Measurements from ENCODE around the gene SLC6A18. TPM values are rescaled to one million over a fixed set of nuclear protein-coding genes. Genes with fewer than 3 reads are reported as not detected.

SLC6A18 gene
- total RNA-seq, 5 donors from 2014 or later (not counting 1 experiment from before 2014, with no cell fraction given), result not detected

- Histone ChIP-seq H3K4me1 (ENCODE audit: control insufficient read depth in 1 of 2, extremely low read depth in 1 of 2, insufficient read depth in 2 of 2, low read length in 2 of 2) (peaks cover 0 to 1% of the 10 kb centered on the region in 2 experiments), H3K4me3 (ENCODE audit: control insufficient read depth in 1 of 2, extremely low read depth in 1 of 2, low read length in 1 of 2) (no peak overlapping the region), H3K9me3 (no peaks in the 10 kb centered on the region), H3K36me3 (ENCODE audit: control insufficient read depth in 2 of 2, extremely low read depth in 1 of 2, insufficient read depth in 1 of 2, low read length in 1 of 2) (no peaks in the 10 kb centered on the region), H3K27ac (ENCODE audit: low read length) (no peak overlapping the region), H3K27me3 (replicated peaks in 1 of 2; ENCODE audit: control insufficient read depth in 2 of 2, extremely low read depth in 1 of 2, insufficient read depth in 2 of 2, low read length in 1 of 2) (peaks cover 0 to 37% of the 10 kb centered on the region in 2 experiments)
- Mint-ChIP-seq H3K27me3 (no peaks in the 10 kb centered on the region), H3K4me3 (no peak overlapping the region), H3K4me1 (no peaks in the 10 kb centered on the region), H3K27ac (no peak overlapping the region), H3K9me3 (no peaks in the 10 kb centered on the region), H3K36me3 (no peaks in the 10 kb centered on the region)
- WGBS (ENCODE audit: insufficient coverage), result 91% methylated on average over 7 of the region's 9 CpGs
- POLR2A ChIA-PET, result no interaction called here
- DNase-seq, result no peak
- CTCF ChIA-PET, result no interaction called here
- ATAC-seq (replicated peaks in 1 of 4), result no peak
These were observed 45.8 kb upstream of the SLC6A18 start for GRCh38 chr5:1179383-1179715.

- no peaks in the 10 kb centered on the region for H3K27me3 Mint-ChIP-seq
- H3K27me3 ChIP-seq (replicated peaks in 1 of 2; ENCODE audit: control insufficient read depth in 2 of 2, extremely low read depth in 1 of 2, insufficient read depth in 2 of 2, low read length in 1 of 2), result peaks cover 0 to 33% of the 10 kb centered on the region in 2 experiments
- no peak for ATAC-seq (replicated peaks in 1 of 4)
- no peaks in the 10 kb centered on the region for H3K4me1 ChIP-seq (ENCODE audit: control insufficient read depth in 1 of 2, extremely low read depth in 1 of 2, insufficient read depth in 2 of 2, low read length in 2 of 2)
- no peaks in the 10 kb centered on the region for H3K36me3 Mint-ChIP-seq
- H3K9me3 ChIP-seq, result no peaks in the 10 kb centered on the region
- no peak overlapping the region for H3K4me3 ChIP-seq (ENCODE audit: control insufficient read depth in 1 of 2, extremely low read depth in 1 of 2, low read length in 1 of 2)
- no peak overlapping the region for H3K4me3 Mint-ChIP-seq
- CTCF ChIA-PET, result no interaction called here
- no peaks in the 10 kb centered on the region for H3K4me1 Mint-ChIP-seq
- no peaks in the 10 kb centered on the region for H3K36me3 ChIP-seq (ENCODE audit: control insufficient read depth in 2 of 2, extremely low read depth in 1 of 2, insufficient read depth in 1 of 2, low read length in 1 of 2)
- no peak for DNase-seq
- no peak overlapping the region for H3K27ac Mint-ChIP-seq
- POLR2A ChIA-PET, result no interaction called here
- no peaks in the 10 kb centered on the region for H3K9me3 Mint-ChIP-seq
- no peak overlapping the region for H3K27ac ChIP-seq (ENCODE audit: low read length)
- 89% methylated on average over 20 of the region's 20 CpGs for WGBS (ENCODE audit: insufficient coverage)
These were observed 45.1 kb upstream of the SLC6A18 start for GRCh38 chr5:1180096-1180495.

GRCh38 chr5:1180841-1181271 is 44.3 kb upstream of the SLC6A18 start:
- H3K4me1 Mint-ChIP-seq, result no peaks in the 10 kb centered on the region
- H3K27me3 Mint-ChIP-seq, result peaks cover 0 to 1% of the 10 kb centered on the region in 2 donors
- no peaks in the 10 kb centered on the region for H3K9me3 Mint-ChIP-seq
- no peaks in the 10 kb centered on the region for H3K36me3 ChIP-seq (ENCODE audit: control insufficient read depth in 2 of 2, extremely low read depth in 1 of 2, insufficient read depth in 1 of 2, low read length in 1 of 2)
- ATAC-seq (replicated peaks in 1 of 4) (no peak), DNase-seq (no peak)
- no peak overlapping the region for H3K27ac ChIP-seq (ENCODE audit: low read length)
- H3K4me1 ChIP-seq (ENCODE audit: control insufficient read depth in 1 of 2, extremely low read depth in 1 of 2, insufficient read depth in 2 of 2, low read length in 2 of 2), result no peaks in the 10 kb centered on the region
- 76% methylated on average over 20 of the region's 20 CpGs for WGBS (ENCODE audit: insufficient coverage)
- no peaks in the 10 kb centered on the region for H3K36me3 Mint-ChIP-seq
- H3K4me3 Mint-ChIP-seq, result no peak overlapping the region
- ChIA-PET CTCF (interaction anchor here in 1 of 2 donors (0.7 kb wide), 1 partner anchor 277 kb away, joined by 4 read pairs; no protein-coding TSS in a partner anchor), POLR2A (no interaction called here)
- no peak overlapping the region for H3K4me3 ChIP-seq (ENCODE audit: control insufficient read depth in 1 of 2, extremely low read depth in 1 of 2, low read length in 1 of 2)
- peaks cover 0 to 32% of the 10 kb centered on the region in 2 experiments for H3K27me3 ChIP-seq (replicated peaks in 1 of 2; ENCODE audit: control insufficient read depth in 2 of 2, extremely low read depth in 1 of 2, insufficient read depth in 2 of 2, low read length in 1 of 2)
- no peaks in the 10 kb centered on the region for H3K9me3 ChIP-seq
- H3K27ac Mint-ChIP-seq, result no peak overlapping the region

DNA sequence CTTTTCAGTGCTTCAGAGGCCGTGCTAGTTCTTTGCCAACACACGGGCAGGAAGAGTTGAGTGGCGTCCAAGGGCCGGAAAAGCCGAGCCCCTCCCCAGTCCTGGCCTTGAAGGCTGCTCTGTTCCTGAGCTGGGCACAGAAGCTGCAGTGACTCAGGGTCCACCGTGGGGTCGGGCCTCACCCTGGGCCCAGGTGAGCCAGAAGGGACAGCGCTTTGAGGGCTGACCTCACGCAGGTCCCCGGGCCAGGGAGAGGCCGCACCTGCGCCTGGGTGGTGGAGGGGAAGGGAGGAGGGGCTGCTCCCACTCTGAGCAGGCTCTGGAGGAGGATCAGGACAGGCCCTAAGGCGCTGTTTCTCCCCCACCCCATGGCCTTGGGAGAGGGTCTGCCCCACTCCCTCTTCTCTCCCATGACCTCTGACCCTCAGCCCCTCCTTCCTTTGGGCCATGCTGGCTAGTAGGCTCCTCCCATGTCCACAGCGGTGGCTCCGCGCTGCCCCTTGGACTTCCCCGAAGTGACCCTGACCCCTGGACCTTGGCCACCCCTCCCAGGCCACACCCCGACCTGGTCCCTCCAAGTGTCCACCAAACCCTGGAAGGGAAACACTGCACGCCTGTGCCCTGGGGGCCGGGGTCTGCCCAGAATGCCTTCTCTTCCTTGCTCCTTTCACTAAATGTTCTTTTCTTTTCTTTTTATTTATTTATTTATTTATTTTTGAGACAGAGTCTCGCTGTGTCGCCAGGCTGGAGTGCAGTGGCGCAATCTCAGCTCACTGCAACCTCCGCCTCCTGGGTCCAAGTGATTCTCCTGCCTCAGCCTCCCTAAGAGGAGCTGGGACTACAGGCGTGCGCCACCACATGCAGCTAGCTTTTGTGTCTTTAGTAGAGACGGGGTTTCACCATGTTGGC is 43.5 kb upstream of the SLC6A18 start:
- ChIA-PET CTCF (no interaction called here), POLR2A (no interaction called here)
- Histone ChIP-seq H3K27me3 (replicated peaks in 1 of 2; ENCODE audit: control insufficient read depth in 2 of 2, extremely low read depth in 1 of 2, insufficient read depth in 2 of 2, low read length in 1 of 2) (peaks cover 0 to 30% of the 10 kb centered on the region in 2 experiments), H3K36me3 (ENCODE audit: control insufficient read depth in 2 of 2, extremely low read depth in 1 of 2, insufficient read depth in 1 of 2, low read length in 1 of 2) (no peaks in the 10 kb centered on the region), H3K9me3 (no peaks in the 10 kb centered on the region), H3K4me3 (ENCODE audit: control insufficient read depth in 1 of 2, extremely low read depth in 1 of 2, low read length in 1 of 2) (no peak overlapping the region), H3K27ac (ENCODE audit: low read length) (no peak overlapping the region), H3K4me1 (ENCODE audit: control insufficient read depth in 1 of 2, extremely low read depth in 1 of 2, insufficient read depth in 2 of 2, low read length in 2 of 2) (no peaks in the 10 kb centered on the region)
- Mint-ChIP-seq H3K27me3 (peaks cover 0 to 5% of the 10 kb centered on the region in 2 donors), H3K9me3 (no peaks in the 10 kb centered on the region), H3K36me3 (no peaks in the 10 kb centered on the region), H3K4me3 (no peak overlapping the region), H3K4me1 (no peaks in the 10 kb centered on the region), H3K27ac (no peak overlapping the region)
- ATAC-seq (replicated peaks in 1 of 4) (no peak), DNase-seq (no peak)
- 85% methylated on average over 17 of the region's 27 CpGs for WGBS (ENCODE audit: insufficient coverage)

DNA sequence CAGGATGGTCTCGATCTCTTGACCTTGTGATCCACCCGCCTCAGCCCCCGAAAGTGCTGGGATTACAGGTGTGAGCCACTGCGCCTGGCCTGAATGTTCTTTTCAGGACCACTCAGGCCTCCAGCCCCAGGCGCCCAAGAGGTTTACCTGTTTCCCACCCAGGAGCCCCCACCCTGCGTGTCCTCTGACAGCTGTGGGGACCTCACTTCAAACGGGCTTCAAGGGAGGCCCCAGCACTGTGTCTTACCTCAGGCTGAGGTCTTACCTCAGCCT is 42.9 kb upstream of the SLC6A18 start:
- ChIA-PET CTCF (no interaction called here), POLR2A (no interaction called here)
- H3K36me3 ChIP-seq (ENCODE audit: control insufficient read depth in 2 of 2, extremely low read depth in 1 of 2, insufficient read depth in 1 of 2, low read length in 1 of 2), result no peaks in the 10 kb centered on the region
- ATAC-seq (replicated peaks in 1 of 4) (no peak), DNase-seq (no peak)
- H3K36me3 Mint-ChIP-seq, result no peaks in the 10 kb centered on the region
- H3K9me3 Mint-ChIP-seq, result no peaks in the 10 kb centered on the region
- no peak overlapping the region for H3K27ac Mint-ChIP-seq
- H3K4me3 ChIP-seq (ENCODE audit: control insufficient read depth in 1 of 2, extremely low read depth in 1 of 2, low read length in 1 of 2), result no peak overlapping the region
- no peaks in the 10 kb centered on the region for H3K4me1 ChIP-seq (ENCODE audit: control insufficient read depth in 1 of 2, extremely low read depth in 1 of 2, insufficient read depth in 2 of 2, low read length in 2 of 2)
- peaks cover 0 to 36% of the 10 kb centered on the region in 2 experiments for H3K27me3 ChIP-seq (replicated peaks in 1 of 2; ENCODE audit: control insufficient read depth in 2 of 2, extremely low read depth in 1 of 2, insufficient read depth in 2 of 2, low read length in 1 of 2)
- H3K9me3 ChIP-seq, result no peaks in the 10 kb centered on the region
- no peaks in the 10 kb centered on the region for H3K4me1 Mint-ChIP-seq
- H3K27me3 Mint-ChIP-seq, result peaks cover 0 to 5% of the 10 kb centered on the region in 2 donors
- WGBS (ENCODE audit: insufficient coverage), result 86% methylated on average over 5 of the region's 7 CpGs
- no peak overlapping the region for H3K27ac ChIP-seq (ENCODE audit: low read length)
- no peak overlapping the region for H3K4me3 Mint-ChIP-seq

- CTCF ChIA-PET, result no interaction called here
- WGBS (ENCODE audit: insufficient coverage), result 89% methylated on average over 22 of the region's 31 CpGs
These were observed 42.4 kb upstream of the SLC6A18 start for GRCh38 chr5:1182633-1183423.

More at GRCh38 chr5:1182633-1183423, 42.4 kb upstream of the SLC6A18 start:
- no peak overlapping the region for H3K4me3 ChIP-seq (ENCODE audit: control insufficient read depth in 1 of 2, extremely low read depth in 1 of 2, low read length in 1 of 2)
- no peak overlapping the region for H3K27ac ChIP-seq (ENCODE audit: low read length)
- peaks cover 1 to 5% of the 10 kb centered on the region in 2 donors for H3K27me3 Mint-ChIP-seq
- peaks cover 0 to 41% of the 10 kb centered on the region in 2 experiments for H3K27me3 ChIP-seq (replicated peaks in 1 of 2; ENCODE audit: control insufficient read depth in 2 of 2, extremely low read depth in 1 of 2, insufficient read depth in 2 of 2, low read length in 1 of 2)
- no peaks in the 10 kb centered on the region for H3K4me1 ChIP-seq (ENCODE audit: control insufficient read depth in 1 of 2, extremely low read depth in 1 of 2, insufficient read depth in 2 of 2, low read length in 2 of 2)
- no peaks in the 10 kb centered on the region for H3K9me3 ChIP-seq
- no peaks in the 10 kb centered on the region for H3K36me3 Mint-ChIP-seq
- POLR2A ChIA-PET, result no interaction called here
- no peaks in the 10 kb centered on the region for H3K9me3 Mint-ChIP-seq
- ATAC-seq (replicated peaks in 1 of 4) (no peak), DNase-seq (no peak)
- no peak overlapping the region for H3K27ac Mint-ChIP-seq
- H3K36me3 ChIP-seq (ENCODE audit: control insufficient read depth in 2 of 2, extremely low read depth in 1 of 2, insufficient read depth in 1 of 2, low read length in 1 of 2), result no peaks in the 10 kb centered on the region
- H3K4me3 Mint-ChIP-seq, result no peak overlapping the region
- H3K4me1 Mint-ChIP-seq, result no peaks in the 10 kb centered on the region

Measured in T-cell (primary cell).